Measurements from ENCODE around the gene HOXC9.

DNA sequence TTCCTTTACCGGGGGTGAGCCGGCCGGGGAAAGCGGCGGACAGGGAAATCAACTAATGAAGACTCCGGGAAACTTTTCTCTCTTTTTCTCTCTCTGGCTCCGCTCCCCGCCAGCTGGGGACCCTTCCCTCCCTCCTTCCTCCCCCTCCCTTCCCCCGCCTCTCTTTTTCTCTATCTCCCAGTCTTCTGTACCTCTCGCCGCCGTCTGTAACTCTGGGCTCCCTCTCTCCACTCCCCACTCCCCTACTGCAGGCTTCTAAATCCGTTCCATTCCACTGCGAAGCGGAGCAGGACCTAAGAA is 33.9 kb upstream of the HOXC9 start:
- TF ChIP-seq, protein P1, sequence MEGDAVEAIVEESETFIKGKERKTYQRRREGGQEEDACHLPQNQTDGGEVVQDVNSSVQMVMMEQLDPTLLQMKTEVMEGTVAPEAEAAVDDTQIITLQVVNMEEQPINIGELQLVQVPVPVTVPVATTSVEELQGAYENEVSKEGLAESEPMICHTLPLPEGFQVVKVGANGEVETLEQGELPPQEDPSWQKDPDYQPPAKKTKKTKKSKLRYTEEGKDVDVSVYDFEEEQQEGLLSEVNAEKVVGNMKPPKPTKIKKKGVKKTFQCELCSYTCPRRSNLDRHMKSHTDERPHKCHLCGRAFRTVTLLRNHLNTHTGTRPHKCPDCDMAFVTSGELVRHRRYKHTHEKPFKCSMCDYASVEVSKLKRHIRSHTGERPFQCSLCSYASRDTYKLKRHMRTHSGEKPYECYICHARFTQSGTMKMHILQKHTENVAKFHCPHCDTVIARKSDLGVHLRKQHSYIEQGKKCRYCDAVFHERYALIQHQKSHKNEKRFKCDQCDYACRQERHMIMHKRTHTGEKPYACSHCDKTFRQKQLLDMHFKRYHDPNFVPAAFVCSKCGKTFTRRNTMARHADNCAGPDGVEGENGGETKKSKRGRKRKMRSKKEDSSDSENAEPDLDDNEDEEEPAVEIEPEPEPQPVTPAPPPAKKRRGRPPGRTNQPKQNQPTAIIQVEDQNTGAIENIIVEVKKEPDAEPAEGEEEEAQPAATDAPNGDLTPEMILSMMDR (IDR thresholded peaks at IDR 0.05; ENCODE audit: low read length): no peak
- TF ChIP-seq EZH2 (IDR thresholded peaks at IDR 0.05; ENCODE audit: borderline replicate concordance, low read length): no peak

Measured in OCI-LY1 (cell line).